ENCODE results near the gene SPRED2.

Gene SPRED2

DNA sequence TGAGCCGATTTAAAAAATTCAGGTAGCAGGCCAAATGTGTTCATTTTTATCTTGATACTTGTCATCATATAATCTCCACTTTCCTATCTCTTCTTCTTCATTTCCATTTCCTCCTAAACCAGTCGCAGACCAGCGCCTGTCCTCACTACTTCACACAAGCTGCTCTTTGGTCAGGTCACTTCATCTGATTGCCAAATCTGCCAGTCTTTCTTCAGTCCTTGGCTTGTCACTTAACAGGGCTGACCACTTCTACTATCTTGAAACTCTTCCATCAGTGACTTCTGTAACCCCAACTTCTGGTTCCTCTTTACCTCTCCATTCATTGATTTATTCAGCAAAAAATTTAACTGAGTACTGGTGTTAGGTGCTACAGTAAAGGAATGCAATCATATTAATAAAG is 18.0 kb upstream of the SPRED2 start:
- DNase-seq, result no peak
- in situ Hi-C loops (cut with MboI; ENCODE audit: low pct_unique_long_range_greater_than_20kb, low sequenced_read_pairs), result no loop called here

DNA sequence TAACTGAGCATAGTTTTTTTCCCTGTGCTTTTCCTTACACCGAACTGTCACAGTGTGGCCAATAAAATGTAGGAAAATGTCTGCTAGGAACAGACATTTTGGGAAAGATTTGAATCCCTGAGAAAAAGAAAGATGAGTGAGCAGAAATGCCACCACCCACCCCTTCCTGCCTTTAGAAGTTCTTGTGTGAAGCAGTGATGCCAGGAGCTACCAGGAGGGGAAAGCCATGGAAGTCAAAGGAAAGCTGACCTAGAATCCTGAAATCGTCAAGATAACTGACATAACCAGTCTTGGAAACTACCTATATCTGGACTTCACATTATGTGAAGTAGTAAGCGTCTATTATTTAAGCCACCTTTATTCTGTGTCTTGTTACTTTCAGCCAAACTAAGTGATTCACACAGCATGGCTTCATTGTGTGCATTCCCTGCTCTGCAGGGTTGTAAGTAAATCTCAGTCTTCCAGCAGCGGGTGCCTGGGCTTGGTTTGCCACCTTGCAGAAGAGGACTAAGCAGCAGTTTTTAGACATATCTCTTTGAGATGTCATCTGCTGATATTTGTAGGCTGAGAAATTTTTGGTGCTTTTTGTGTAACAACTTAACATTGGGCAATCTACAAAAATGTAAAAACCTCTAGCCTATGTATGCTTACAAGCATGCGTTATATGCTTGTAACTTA is 11.2 kb upstream of the SPRED2 start:
- DNase-seq, result no peak
- in situ Hi-C loops (cut with MboI; ENCODE audit: low pct_unique_long_range_greater_than_20kb, low sequenced_read_pairs), result no loop called here

DNA sequence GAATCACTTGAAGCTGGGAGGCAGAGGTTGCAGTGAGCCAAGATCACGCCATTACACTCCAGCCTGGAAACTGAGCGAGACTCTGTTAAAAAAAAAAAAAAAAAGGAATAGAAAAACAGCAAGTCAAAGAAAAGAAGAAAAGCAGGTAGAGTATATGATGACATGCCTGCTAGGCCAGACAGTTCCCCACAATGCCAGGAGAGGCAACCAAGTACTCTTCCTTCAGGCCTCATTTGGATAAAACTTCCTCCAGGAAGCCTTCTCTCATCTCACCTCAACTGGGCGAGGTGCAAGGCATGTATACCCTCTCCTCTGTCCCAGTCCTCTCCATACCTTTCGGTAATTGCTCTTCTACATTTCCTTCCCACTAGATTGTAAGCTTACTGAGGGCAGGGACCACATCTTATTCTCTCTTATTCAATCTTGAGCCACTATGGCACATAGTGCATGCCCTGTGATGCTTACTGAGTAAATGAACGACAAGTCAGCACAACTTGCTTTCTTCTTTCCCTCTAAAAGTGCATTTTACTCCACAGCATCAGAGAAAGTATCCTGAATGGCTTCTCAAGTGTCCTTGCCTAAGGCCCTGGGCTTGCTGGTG is 10.1 kb upstream of the SPRED2 start:
- DNase-seq, result no peak
- in situ Hi-C loops (cut with MboI; ENCODE audit: low pct_unique_long_range_greater_than_20kb, low sequenced_read_pairs), result no loop called here

DNA sequence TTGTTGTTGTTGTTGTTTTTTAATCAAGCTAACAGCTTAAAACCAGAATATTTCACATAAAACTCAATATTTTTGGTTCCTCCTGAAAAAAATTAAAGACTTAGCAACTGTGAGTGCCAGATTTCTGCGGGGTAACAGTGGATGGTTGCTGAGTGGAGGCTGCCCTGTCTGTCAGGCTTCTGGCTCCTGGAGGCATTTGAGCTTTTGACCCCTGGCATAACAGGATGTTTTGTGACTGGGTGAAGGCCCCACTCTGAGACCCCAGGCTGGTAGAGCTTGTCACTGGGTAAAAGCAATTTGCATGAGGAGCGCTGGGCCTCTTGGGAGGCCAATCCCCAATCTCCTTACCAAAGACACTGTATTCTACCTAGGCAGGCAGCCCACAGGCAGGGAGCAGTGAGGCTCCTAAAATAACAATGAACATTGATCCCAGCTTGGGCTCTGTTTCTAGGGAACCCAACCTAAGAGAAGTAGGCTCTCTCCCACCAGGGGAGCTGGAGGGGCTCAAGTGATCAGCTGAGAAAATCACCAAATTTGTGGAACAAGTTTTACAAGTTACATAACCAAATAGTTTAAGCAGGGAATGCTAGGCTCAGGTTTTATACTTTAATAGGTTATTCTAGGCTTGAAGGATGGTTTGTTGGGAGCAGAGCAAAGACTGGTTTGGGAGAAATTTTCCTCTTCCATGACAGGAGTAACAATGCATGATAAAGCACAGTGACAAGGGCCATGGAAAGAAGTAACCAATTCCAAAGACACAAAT is 5.9 kb upstream of the SPRED2 start:
- in situ Hi-C loops (cut with MboI; ENCODE audit: low pct_unique_long_range_greater_than_20kb, low sequenced_read_pairs), result no loop called here
- DNase-seq, result no peak

DNA sequence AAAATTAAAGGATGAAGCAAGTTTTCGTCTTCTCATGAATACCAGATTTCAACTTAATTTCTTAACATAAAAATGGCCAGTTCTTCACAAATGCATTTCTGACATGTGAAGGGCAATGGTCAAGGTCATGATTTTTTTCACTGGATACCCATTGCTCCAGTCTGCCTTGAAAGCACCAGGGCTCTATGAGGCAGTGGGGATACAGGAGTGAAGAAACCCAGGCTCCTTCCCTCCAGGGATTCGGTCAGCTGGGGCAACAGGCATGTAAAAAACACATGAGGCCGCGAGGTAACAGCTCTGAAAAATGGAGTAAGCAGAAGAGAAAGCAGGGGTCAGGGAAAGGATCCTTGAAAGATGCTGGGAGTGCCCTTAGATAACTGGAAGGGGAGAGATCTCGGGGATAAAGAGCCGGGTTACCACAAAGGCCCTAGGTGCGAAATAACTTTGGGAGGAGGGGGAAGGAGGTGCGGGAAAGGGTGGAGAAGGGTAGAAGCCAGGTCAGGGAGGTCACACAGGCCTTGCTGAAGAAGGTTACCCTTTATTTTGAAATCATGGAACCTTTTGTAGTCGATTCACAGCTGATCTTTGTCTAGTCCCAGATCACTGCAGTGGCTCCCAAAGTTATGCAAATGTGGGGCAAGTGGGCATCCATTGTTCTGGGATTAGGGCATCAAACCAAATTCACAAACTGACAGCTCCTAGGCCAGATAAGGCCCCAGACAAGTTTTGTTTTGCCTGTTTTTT is 5.2 kb upstream of the SPRED2 start:
- in situ Hi-C loops (cut with MboI; ENCODE audit: low pct_unique_long_range_greater_than_20kb, low sequenced_read_pairs), result no loop called here

DNA sequence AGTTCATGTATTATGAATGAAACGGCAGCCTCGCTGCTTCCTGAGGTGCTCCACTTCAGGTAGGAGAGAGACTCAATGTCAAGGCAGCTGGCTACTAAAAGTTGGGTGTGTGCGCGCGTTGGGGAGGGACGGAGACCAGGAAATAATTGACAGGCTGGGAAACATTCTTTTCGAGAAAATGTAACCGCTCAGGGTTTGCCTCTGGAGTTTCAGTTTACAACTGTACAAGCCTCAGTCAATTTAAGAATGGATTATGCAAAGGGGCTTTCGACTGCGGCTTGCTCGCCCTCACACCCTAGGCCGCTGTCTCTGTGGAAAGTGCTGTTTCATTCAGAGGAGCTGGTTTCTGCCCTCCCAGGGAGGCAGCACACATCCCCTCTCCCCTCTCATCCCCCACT is 4.4 kb upstream of the SPRED2 start:
- DNase-seq, result no peak
- in situ Hi-C loops (cut with MboI; ENCODE audit: low pct_unique_long_range_greater_than_20kb, low sequenced_read_pairs), result no loop called here

More for the DNA sequence above, 5.2 kb upstream of the SPRED2 start:
- DNase-seq, result no peak

DNA sequence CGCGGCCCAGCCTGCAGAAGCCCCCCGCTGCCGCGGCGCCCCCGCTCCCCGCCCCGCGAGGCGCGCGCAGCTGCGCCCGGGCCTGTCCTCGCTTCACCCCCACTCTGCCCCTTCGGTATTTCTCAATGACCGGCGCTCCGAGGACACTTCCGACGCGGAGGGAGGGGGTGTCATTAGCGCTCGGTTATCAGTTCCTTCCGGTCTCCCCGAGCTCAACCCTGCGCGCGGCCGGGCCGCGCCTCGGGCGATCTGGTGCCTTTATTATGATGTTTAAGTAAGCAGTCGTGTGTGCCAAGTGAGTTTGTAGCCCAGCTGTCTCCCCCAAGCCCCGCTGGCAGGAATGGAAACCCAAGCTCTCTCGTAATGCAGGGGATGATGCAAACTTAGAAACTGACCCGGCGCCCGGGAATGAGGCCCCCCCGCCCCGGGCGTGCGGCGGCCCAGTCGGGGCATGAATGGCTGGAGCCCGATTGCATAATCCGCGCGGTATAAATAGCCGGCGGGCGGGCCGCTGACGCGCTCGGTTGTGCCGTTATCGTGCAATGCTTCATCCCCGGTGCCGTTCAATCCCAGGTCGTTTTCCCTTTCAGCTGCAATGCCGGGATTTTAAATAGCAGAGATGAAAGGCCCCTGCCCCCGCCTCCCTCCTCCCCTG is 3.9 kb upstream of the SPRED2 start:
- in situ Hi-C loops (cut with MboI; ENCODE audit: low pct_unique_long_range_greater_than_20kb, low sequenced_read_pairs), result no loop called here
- DNase-seq, result peak; percentile 83

DNA sequence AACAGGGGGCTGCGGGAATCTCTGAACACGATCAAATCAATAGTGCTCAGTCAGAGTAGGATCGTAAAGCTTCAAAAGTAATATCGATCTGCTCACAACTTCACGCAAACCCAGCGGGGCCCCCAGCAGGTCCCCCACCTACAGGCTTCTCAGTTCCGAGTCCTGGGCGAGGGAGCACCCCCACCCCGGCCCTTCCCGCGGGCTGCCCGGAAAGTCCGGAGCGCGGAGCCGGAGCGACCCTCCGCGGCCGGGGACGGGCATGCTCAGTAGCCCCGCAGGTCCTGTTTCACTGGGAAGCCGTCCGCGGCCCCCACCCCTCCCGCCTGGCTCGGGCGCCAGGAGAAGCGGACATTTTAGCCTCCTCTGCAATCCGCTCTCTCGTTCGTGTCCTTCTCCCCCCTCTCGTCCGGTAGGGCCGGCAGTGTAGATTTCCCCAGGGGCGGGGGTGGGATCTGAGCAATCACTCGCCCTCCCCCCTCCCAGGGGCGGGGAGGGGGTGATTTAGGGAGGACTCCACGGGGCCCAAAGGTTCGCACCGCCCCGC is 3.3 kb upstream of the SPRED2 start:
- in situ Hi-C loops (cut with MboI; ENCODE audit: low pct_unique_long_range_greater_than_20kb, low sequenced_read_pairs), result no loop called here
- DNase-seq, result peak; percentile 85

DNA sequence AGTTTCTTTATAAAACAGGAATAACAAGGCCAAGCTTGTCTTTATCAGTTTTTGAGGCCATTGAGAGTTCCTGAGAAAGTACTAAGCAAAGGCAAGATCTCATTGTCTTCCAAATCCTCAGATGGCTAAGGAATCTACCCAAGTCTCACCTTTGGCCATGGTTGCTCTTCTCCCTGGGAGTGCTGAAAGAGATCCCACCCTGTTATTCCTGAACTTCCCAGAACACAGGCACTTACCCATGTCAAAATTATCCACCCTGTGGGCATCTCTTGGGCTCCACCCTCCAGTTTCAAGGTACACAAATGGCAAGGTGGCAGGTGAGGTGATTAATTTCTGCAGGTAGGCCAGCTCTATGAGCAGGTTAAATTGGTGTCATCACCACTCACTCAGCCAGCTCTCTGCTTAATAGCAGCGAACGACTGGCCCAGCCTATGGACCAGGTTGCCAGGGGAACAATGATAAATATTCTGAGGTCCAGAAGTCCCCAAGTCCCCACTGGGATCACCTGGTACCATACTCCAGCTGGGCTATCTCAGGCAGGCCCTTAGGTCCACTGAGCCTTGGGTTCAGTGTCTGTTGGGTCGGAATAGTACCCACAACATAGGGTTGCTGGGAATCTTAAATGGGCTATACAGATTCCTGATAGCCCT is 2.3 kb upstream of the SPRED2 start:
- in situ Hi-C loops (cut with MboI; ENCODE audit: low pct_unique_long_range_greater_than_20kb, low sequenced_read_pairs), result no loop called here

DNA sequence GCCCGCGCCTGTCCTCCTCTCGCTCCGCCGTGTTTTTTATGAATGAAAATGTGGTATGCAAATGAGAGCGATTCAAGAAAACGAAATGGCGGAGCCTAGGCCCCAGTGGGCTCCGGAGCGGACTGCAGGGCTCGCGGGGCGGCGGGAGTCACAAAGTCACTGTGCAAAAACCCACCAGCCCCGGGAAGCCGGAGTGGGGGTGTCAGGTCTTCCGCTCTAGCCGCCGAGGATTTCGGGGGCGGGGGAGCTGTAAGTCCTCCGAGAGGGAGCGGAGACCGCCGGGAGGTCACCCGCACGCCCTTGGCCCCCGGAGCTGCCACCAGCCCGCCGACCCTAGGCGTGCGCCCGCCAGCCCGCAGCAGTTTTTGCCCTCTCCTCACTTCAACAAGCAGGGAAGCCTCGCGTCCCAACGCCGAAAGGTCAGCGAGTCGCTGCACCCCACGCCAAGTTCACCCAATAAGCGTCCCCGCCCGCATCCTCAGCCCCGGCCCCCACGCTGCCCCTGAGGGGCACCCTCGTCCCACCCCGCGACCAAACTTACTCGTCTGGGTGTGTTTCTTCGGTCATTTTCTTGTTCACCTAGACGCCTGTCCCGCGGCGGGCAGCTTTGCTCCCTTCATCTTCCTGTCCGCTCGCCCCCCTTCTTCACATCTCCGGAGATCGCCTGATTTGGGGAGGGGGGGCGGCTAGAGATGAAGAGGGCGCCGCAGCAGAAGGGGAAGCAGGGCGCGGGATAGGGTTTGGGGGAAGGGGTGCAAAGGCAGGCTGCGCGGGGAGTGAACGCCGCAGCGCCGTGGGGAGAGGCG is 775 bp downstream of the SPRED2 start:
- in situ Hi-C loops (cut with MboI; ENCODE audit: low pct_unique_long_range_greater_than_20kb, low sequenced_read_pairs), result no loop called here
- peak; percentile 57 for DNase-seq

More for the DNA sequence above, 2.3 kb upstream of the SPRED2 start:
- no peak for DNase-seq

DNA sequence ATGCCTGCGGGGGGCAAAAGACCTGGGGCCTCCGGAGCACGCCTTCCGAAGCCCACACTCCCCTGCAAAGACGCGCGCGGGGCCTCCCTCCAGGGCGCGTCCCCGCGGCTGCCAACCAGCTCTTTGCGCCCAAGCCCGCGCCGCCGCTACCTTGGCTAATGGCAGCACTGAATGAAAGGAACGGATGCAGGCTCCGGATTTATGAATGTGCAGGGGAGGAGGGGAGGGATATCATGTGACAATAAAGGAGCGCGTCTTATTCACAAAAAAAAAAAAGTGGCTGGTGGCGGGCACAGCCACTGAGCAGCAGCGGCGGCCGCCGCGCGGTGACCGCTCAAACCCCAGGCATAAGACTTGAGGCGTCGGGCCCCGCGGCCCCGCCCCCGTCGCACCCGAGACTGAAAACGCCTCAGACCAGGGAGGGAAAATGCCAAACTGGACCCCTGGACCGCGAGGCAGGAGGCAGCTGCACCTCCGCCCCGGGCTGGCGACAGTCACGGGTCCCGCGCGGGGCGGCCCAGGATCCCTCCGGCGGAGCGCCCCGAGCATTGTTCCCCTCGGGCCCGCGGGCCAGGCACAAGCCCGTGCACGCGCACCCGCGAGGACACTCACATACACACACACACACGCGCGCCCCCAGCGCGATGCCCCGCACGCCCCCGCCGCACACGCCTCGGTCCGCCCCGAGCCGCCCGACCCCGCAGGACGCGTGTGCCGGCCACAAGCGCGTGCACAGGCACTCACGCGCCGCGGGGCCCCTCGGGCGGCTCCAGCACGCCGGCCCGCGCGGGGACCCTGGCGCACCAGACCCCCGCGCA is 1.6 kb downstream of the SPRED2 start:
- DNase-seq, result peak; percentile 91
- in situ Hi-C loops (cut with MboI; ENCODE audit: low pct_unique_long_range_greater_than_20kb, low sequenced_read_pairs), result no loop called here

DNA sequence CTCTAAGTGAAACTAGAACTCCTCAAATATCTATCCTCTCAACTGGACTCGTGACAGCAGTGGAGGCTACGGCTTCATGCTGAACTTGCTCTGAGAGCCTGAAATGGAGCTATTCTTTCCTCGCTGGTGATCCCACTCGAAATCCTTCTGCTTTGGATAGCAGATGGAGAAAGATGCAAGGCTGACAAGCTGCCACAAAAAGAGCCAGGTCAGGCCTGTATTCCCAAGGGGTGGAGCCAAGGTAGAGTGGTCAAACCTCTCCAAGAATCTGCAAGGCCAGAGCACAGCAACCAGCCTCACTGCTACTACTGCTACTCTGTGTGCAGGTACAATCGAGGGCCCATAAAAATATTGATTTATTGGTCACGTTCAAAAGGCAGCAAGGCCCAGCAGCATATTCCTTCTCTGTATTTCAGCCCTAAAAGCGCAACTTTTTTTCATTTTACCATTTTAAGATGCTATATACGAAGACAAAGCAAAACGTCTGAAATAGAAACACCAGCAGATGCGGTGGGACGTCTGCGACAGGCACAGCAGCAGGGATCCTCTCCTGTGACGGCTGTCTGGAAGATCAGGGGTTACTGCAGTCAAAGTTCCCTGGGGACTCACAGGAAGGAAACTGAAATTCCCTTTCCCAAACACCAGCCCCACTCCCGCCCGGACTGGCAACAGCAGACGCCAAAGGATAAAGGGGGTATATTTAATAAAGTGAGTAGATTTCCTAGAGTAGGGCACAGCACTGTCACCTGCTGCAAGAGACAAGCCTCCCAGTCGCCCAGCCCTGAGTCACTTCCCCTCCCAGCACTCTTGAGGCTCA is 2.4 kb downstream of the SPRED2 start:
- DNase-seq, result no peak
- in situ Hi-C loops (cut with MboI; ENCODE audit: low pct_unique_long_range_greater_than_20kb, low sequenced_read_pairs), result no loop called here

DNA sequence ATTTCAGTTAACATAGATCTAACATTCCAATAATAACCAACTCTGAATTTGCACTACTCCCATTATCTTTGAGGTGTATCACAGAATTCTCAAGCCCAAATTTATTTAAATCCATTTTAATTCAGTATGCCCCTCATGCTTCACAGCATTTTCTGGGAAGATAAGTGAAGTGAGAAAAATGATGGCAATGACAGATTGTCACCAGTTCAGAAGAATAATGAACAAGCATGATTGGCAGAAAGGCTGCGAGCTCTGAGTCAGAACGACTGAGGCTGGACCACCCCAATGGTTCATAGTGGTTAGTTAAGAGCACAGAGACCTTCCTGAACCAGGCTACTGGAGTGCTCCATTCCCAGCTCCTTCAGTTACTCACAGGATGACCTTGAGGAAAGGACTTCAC is 4.9 kb downstream of the SPRED2 start:
- no peak for DNase-seq
- in situ Hi-C loops (cut with MboI; ENCODE audit: low pct_unique_long_range_greater_than_20kb, low sequenced_read_pairs), result no loop called here

DNA sequence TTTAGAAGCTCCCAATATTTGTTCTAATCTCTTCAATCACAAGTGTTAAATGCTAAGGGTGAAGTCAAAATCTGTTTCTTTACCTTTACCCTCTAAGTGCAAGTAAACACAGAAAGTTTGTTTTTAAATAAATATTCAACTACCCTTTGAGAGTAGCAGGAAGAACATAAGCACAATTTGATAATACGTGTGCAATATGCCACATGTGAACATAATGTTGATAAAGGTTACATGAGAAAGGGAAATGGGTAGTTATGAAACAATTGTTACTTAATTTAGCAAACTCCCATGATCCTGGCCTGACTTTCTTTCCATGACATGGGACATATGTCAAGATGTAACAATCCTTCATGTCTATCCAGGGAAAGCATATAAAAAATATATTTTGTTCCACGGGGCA is 7.1 kb downstream of the SPRED2 start:
- no peak for DNase-seq
- in situ Hi-C loops (cut with MboI; ENCODE audit: low pct_unique_long_range_greater_than_20kb, low sequenced_read_pairs), result no loop called here

DNA sequence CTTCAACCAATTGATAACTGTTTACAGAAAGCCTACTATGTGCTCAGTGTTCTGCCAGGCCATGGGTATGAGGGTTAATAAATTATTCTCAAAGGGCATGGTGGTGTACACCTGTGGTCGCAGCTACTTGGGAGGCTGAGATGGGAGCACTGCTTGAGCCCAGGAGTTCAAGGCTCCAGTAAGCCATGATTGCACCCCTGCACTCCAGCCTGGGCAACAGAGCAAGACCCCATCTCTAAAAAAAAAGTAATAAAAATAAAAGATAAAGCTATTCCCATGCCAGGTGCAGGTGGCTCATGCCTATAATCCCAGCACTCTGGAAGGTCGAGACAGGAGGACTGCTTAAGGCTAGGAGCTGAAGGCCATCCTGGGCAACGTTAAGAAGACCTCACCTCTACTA is 8.0 kb downstream of the SPRED2 start:
- in situ Hi-C loops (cut with MboI; ENCODE audit: low pct_unique_long_range_greater_than_20kb, low sequenced_read_pairs), result no loop called here
- DNase-seq, result no peak

DNA sequence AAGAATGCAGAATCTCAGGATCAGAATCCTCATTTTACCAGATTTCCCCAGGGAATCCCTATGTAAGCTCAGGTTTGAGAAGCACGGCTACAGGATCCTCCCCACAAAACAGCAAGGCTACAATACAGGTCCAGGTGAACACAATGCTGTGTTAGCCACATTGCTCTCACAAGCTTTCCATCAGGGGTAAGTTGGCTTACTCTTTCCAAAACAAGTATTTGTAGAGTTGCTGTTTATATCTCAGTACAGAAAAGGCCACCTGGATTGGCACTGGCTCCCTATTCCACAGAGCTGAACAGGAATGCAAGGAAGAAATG is 11.0 kb downstream of the SPRED2 start:
- in situ Hi-C loops (cut with MboI; ENCODE audit: low pct_unique_long_range_greater_than_20kb, low sequenced_read_pairs), result no loop called here
- DNase-seq, result no peak
